Endothelial cell of umbilical vein (primary cell): ENCODE results near the gene AKAP8L.

Experiments used
- CTCF ChIP-seq, 2 donors: IDR thresholded peaks; 1 replicate in 1 of 2; 2 replicates in 1 of 2; pipeline ENCODE4 v1.5.1; 2011; ENCODE audit warnings: low read length in 2 of 2, mild to moderate bottlenecking in 2 of 2, moderate library complexity in 2 of 2, control low read depth in 1 of 2, inconsistent platforms in 1 of 2, low read depth in 1 of 2; ENCODE audit not compliant: insufficient read depth in 1 of 2; ENCODE audit errors: extremely low read depth in 1 of 2
- POLR2A ChIP-seq: IDR thresholded peaks from 2 replicates; pipeline ENCODE4 v1.6.1; 2012; ENCODE audit warnings: low read depth, mild to moderate bottlenecking, control low read depth, low read length
- POLR2AphosphoS5 ChIP-seq: IDR thresholded peaks from 2 replicates; pipeline ENCODE4 v1.6.1; 2012; ENCODE audit warnings: low read depth, mild to moderate bottlenecking, control low read depth, low read length, moderate library complexity; ENCODE audit not compliant: insufficient read depth

GRCh38 chr19:15442142-15442920, 23.5 kb upstream of the AKAP8L start:
- TF ChIP-seq CTCF (IDR thresholded peaks at IDR 0.05; ENCODE audit: extremely low read depth in 1 of 2, insufficient read depth in 1 of 2, low read depth in 1 of 2, low read length in 2 of 2), result no peak
- no peak for TF ChIP-seq POLR2A
- TF ChIP-seq POLR2AphosphoS5, result no peak
